HepG2 (cell line): Measurements from ENCODE around the gene BLOC1S4. TPM values are rescaled to one million over a fixed set of nuclear protein-coding genes. Genes with fewer than 3 reads are reported as not detected.

Experiments used
- ARID2 ChIP-seq: sonication (generic); formaldehyde crosslinking; IDR thresholded peaks from 2 replicates; pipeline ENCODE4 v1.8.1; 2022; ENCODE audit warnings: mild to moderate bottlenecking, missing genetic modification reagents, borderline replicate concordance
- ARNT ChIP-seq: fragments of 450-650 bp; IDR thresholded peaks from 2 replicates; pipeline ENCODE4 v1.6.1; 2017
- BHLHE40 ChIP-seq: IDR thresholded peaks from 2 replicates; pipeline ENCODE4 v1.6.1; 2011; ENCODE audit warnings: low read length, improper control_type of control experiment
- CERS6 ChIP-seq: sonication (generic); formaldehyde crosslinking; IDR thresholded peaks from 2 replicates; pipeline ENCODE4 v1.5.0; 2020; ENCODE audit warnings: missing genetic modification reagents
- CSRNP1 ChIP-seq: sonication (generic); formaldehyde crosslinking; IDR thresholded peaks from 2 replicates; pipeline ENCODE4 v1.8.1; 2023; ENCODE audit warnings: mild to moderate bottlenecking, missing genetic modification reagents
- ETS1 ChIP-seq: sonication (generic); formaldehyde crosslinking; IDR thresholded peaks from 2 replicates; pipeline ENCODE4 v1.4.0; 2020; ENCODE audit warnings: missing genetic modification reagents
- FLYWCH1 ChIP-seq: sonication (generic); formaldehyde crosslinking; IDR thresholded peaks from 2 replicates; pipeline ENCODE4 v1.8.1; 2023; ENCODE audit warnings: mild to moderate bottlenecking, missing genetic modification reagents
- FOXJ3 ChIP-seq: sonication (generic); formaldehyde crosslinking; IDR thresholded peaks from 2 replicates; pipeline ENCODE4 v1.4.0; 2020; ENCODE audit warnings: missing genetic modification reagents, mild to moderate bottlenecking, borderline replicate concordance
- FOXK1 ChIP-seq: sonication (generic); formaldehyde crosslinking; IDR thresholded peaks from 2 replicates; pipeline ENCODE4 v1.4.0; 2020; ENCODE audit warnings: low read depth, missing genetic modification reagents, borderline replicate concordance
- HINFP ChIP-seq: sonication (generic); formaldehyde crosslinking; IDR thresholded peaks from 2 replicates; pipeline ENCODE4 v1.4.0; 2020; ENCODE audit warnings: low read depth, mild to moderate bottlenecking, missing genetic modification reagents
- HMG20B ChIP-seq: conservative IDR thresholded peaks from 2 replicates; pipeline ENCODE4 v1.6.1; 2016; ENCODE audit warnings: missing genetic modification reagents, missing compliant biosample characterization
- HOXA5 ChIP-seq: sonication (generic); formaldehyde crosslinking; IDR thresholded peaks from 2 replicates; pipeline ENCODE4 v1.4.0; 2020; ENCODE audit warnings: missing genetic modification reagents
- HOXA9 ChIP-seq: sonication (generic); formaldehyde crosslinking; IDR thresholded peaks from 2 replicates; pipeline ENCODE4 v1.8.1; 2022; ENCODE audit warnings: missing genetic modification reagents, mild to moderate bottlenecking, moderate library complexity, borderline replicate concordance
- KAT8 ChIP-seq: IDR thresholded peaks from 2 replicates; pipeline ENCODE4 v1.6.1; 2016; ENCODE audit warnings: missing genetic modification reagents, missing compliant biosample characterization
- MTERF4 ChIP-seq: sonication (generic); formaldehyde crosslinking; IDR thresholded peaks from 2 replicates; pipeline ENCODE4 v1.8.0; 2023; ENCODE audit warnings: mild to moderate bottlenecking, missing genetic modification reagents
- MYC ChIP-seq: sonication (generic); formaldehyde crosslinking; IDR thresholded peaks from 2 replicates; pipeline ENCODE4 v1.9.0; 2021; ENCODE audit warnings: missing genetic modification reagents, borderline replicate concordance
- RBAK ChIP-seq: sonication (generic); formaldehyde crosslinking; IDR thresholded peaks from 2 replicates; pipeline ENCODE4 v1.5.1; 2020; ENCODE audit warnings: mild to moderate bottlenecking, missing genetic modification reagents
- RELA ChIP-seq: sonication (generic); formaldehyde crosslinking; IDR thresholded peaks from 2 replicates; pipeline ENCODE4 v1.4.0; 2020; ENCODE audit warnings: missing genetic modification reagents
- SMAD3 ChIP-seq: sonication (generic); formaldehyde crosslinking; IDR thresholded peaks from 2 replicates; pipeline ENCODE4 v1.4.0; 2020; ENCODE audit warnings: missing genetic modification reagents
- SYNCRIP ChIP-seq: fragments of 200-400 bp; formaldehyde crosslinking; IDR thresholded peaks from 2 replicates; pipeline ENCODE4 v1.6.1; 2018; ENCODE audit warnings: mild to moderate bottlenecking, low read depth, low read length; ENCODE audit not compliant: insufficient read depth
- U2AF1 ChIP-seq: fragments of 200-400 bp; formaldehyde crosslinking; optimal IDR thresholded peaks from 2 replicates; pipeline ENCODE3; 2017; ENCODE audit warnings: mild to moderate bottlenecking, low read depth, low read length
- ZFP62 ChIP-seq: sonication (generic); formaldehyde crosslinking; IDR thresholded peaks from 2 replicates; pipeline ENCODE4 v1.4.0; 2020; ENCODE audit warnings: missing genetic modification reagents
- ZNF333 ChIP-seq: sonication (generic); formaldehyde crosslinking; IDR thresholded peaks from 2 replicates; pipeline ENCODE4 v1.4.0; 2020; ENCODE audit warnings: mild to moderate bottlenecking, missing genetic modification reagents, borderline replicate concordance
- polyA plus RNA-seq, 8 experiments: library from polyadenylated mRNA; depleted of rRNA in 3 of 8; stranded (reverse) in 7 of 8; unstranded in 1 of 8; fragments of >200 nt; fragmentation: Illumina TruSeq in 4 of 8; extraction: Trizol in 4 of 8; gene quantifications; 2 replicates each; pipeline versions ENCODE4 v1.2.1 to v1.2.3, GENCODE V29; 2011 to 2016; ENCODE audit warnings: low read depth in 4 of 8, missing spikeins in 1 of 8, mixed read lengths in 1 of 8; ENCODE audit not compliant: insufficient read depth in 1 of 8
- total RNA-seq, 5 experiments: library from RNA; depleted of rRNA; stranded (reverse); fragments of >200 nt; fragmentation: Illumina TruSeq; extraction: Trizol; gene quantifications; 2 replicates each; pipeline ENCODE4 v1.2.3, GENCODE V29; 2016; ENCODE audit warnings: low read depth in 1 of 5

The BLOC1S4 gene
- total and polyA plus RNA-seq, 2 of the 13 experiments (the other 11 are each of a cell fraction or from before 2014, with no cell fraction given), result 15.5 to 20.9 TPM

- no peak for TF ChIP-seq SYNCRIP
- no peak for TF ChIP-seq HOXA9 (CRISPR knock-in tag)
- TF ChIP-seq RBAK (CRISPR knock-in tag), result no peak
- TF ChIP-seq CERS6, result no peak
- peak; percentile 66; the same call in 1 of the 2 replicates for TF ChIP-seq HINFP (CRISPR knock-in tag)
- TF ChIP-seq RELA (CRISPR knock-in tag), result no peak
- TF ChIP-seq ZNF333 (CRISPR knock-in tag), result peak; percentile 65; the same call in 1 of the 2 replicates
- TF ChIP-seq CSRNP1 (CRISPR knock-in tag), result peak; percentile 47
- no peak for TF ChIP-seq U2AF1
- TF ChIP-seq SMAD3 (CRISPR knock-in tag), result no peak; the same call in 1 of the 2 replicates
- no peak for TF ChIP-seq HMG20B (CRISPR knock-in tag)
- peak; percentile 53 for TF ChIP-seq MTERF4 (CRISPR knock-in tag)
- no peak for TF ChIP-seq ARNT
- peak; percentile 83 for TF ChIP-seq KAT8
- TF ChIP-seq FLYWCH1 (CRISPR knock-in tag), result no peak; the same call in 1 of the 2 replicates
- no peak for TF ChIP-seq ZFP62 (CRISPR knock-in tag)
- TF ChIP-seq ARID2 (CRISPR knock-in tag), result peak; percentile 70; the same call in 1 of the 2 replicates
- TF ChIP-seq FOXJ3 (CRISPR knock-in tag), result no peak
- peak; percentile 74; the same call in 1 of the 2 replicates for TF ChIP-seq ETS1 (CRISPR knock-in tag)
- TF ChIP-seq HOXA5 (CRISPR knock-in tag), result no peak
- TF ChIP-seq FOXK1, result peak; percentile 78; the same call in 1 of the 2 replicates
- peak; percentile 81; the same call in 1 of the 2 replicates for TF ChIP-seq MYC (CRISPR knock-in tag)
- TF ChIP-seq BHLHE40, result peak; percentile 60; the same call in 1 of the 2 replicates
Observed at GRCh38 chr4:6693231-6694176, 22.5 kb upstream of the BLOC1S4 start, which contains the start of gene S100P (continued).
